ENCODE measurements around the gene TTC34. TPM values are rescaled to one million over a fixed set of nuclear protein-coding genes. Genes with fewer than 3 reads are reported as not detected.

TTC34 gene
- total RNA-seq, 2 experiments from 2014 or later, result 0.79 to 0.81 TPM

GRCh38 chr1:2791027-2791760 lies 10.3 kb downstream of the TTC34 start:
- intact Hi-C loops (cut with micrococcal nuclease), result no loop called here
- Mint-ChIP-seq H3K27ac (no peak overlapping the region), H3K9me3 (peaks cover 16% of the 10 kb centered on the region), H3K36me3 (ENCODE audit: low read depth) (peaks cover 1% of the 10 kb centered on the region), H3K4me3 (no peak overlapping the region), H3K27me3 (peaks cover 45% of the 10 kb centered on the region), H3K4me1 (ENCODE audit: low read depth) (peaks cover 3% of the 10 kb centered on the region)
- ChIA-PET CTCF (interaction anchor here (1.9 kb wide), 1 partner anchor 10 kb away, joined by 5 read pairs; no protein-coding TSS in a partner anchor), POLR2A (no interaction called here)
- TF ChIP-seq, protein P1, sequence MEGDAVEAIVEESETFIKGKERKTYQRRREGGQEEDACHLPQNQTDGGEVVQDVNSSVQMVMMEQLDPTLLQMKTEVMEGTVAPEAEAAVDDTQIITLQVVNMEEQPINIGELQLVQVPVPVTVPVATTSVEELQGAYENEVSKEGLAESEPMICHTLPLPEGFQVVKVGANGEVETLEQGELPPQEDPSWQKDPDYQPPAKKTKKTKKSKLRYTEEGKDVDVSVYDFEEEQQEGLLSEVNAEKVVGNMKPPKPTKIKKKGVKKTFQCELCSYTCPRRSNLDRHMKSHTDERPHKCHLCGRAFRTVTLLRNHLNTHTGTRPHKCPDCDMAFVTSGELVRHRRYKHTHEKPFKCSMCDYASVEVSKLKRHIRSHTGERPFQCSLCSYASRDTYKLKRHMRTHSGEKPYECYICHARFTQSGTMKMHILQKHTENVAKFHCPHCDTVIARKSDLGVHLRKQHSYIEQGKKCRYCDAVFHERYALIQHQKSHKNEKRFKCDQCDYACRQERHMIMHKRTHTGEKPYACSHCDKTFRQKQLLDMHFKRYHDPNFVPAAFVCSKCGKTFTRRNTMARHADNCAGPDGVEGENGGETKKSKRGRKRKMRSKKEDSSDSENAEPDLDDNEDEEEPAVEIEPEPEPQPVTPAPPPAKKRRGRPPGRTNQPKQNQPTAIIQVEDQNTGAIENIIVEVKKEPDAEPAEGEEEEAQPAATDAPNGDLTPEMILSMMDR (IDR thresholded peaks at IDR 0.05), result no peak
- ATAC-seq (no peak), DNase-seq (no peak)

DNA sequence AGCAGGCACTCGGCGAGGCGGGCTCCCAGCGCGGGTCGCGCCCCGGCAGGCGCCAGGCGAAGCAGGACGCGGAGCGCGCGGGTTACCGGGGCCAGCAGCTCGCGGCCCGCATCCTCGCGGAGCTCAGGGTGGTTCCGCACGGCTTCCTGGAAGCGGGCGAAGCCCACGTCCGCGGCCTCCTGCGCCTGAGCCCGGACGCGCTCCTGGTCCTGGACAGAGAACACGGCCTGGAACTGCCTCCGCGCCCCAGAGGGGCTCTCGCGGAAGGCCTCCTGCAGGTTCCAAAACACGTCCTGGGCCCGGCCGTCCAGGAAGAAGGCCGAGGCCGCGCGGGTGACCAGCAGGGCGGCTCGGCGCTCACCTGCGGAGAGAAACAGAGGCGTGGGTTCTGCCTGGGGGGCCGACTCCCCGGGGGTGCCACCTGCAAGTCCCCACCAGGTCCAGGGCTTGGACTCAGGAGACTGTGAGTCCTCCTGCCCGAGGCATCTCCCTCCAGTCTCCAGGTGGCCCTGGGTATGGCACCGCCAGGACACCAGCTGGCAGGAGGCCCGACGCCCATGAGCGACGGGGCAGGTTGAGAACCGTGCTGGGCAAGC lies 11.4 kb downstream of the TTC34 start:
- Mint-ChIP-seq H3K4me3 (no peak overlapping the region), H3K4me1 (ENCODE audit: low read depth) (peaks cover 3% of the 10 kb centered on the region), H3K27ac (no peak overlapping the region), H3K36me3 (ENCODE audit: low read depth) (peaks cover 1% of the 10 kb centered on the region), H3K9me3 (peaks cover 11% of the 10 kb centered on the region), H3K27me3 (peaks cover 41% of the 10 kb centered on the region)
- TF ChIP-seq, protein P1 (IDR thresholded peaks at IDR 0.05), result no peak
- no peak for ATAC-seq
- ChIA-PET CTCF (no interaction called here), POLR2A (no interaction called here)
- intact Hi-C loops (cut with micrococcal nuclease), result no loop called here
- no peak for DNase-seq

GRCh38 chr1:2789164-2789985 lies 12.1 kb downstream of the TTC34 start:
- TF ChIP-seq, protein P1 (IDR thresholded peaks at IDR 0.05), result no peak
- Mint-ChIP-seq H3K4me3 (no peak overlapping the region), H3K27ac (no peak overlapping the region), H3K27me3 (peaks cover 39% of the 10 kb centered on the region), H3K4me1 (ENCODE audit: low read depth) (peaks cover 3% of the 10 kb centered on the region), H3K9me3 (peaks cover 8% of the 10 kb centered on the region), H3K36me3 (ENCODE audit: low read depth) (peaks cover 1% of the 10 kb centered on the region)
- intact Hi-C loops (cut with micrococcal nuclease), result no loop called here
- DNase-seq (peak; percentile 30), ATAC-seq (no peak)
- ChIA-PET POLR2A (no interaction called here), CTCF (no interaction called here)

DNA sequence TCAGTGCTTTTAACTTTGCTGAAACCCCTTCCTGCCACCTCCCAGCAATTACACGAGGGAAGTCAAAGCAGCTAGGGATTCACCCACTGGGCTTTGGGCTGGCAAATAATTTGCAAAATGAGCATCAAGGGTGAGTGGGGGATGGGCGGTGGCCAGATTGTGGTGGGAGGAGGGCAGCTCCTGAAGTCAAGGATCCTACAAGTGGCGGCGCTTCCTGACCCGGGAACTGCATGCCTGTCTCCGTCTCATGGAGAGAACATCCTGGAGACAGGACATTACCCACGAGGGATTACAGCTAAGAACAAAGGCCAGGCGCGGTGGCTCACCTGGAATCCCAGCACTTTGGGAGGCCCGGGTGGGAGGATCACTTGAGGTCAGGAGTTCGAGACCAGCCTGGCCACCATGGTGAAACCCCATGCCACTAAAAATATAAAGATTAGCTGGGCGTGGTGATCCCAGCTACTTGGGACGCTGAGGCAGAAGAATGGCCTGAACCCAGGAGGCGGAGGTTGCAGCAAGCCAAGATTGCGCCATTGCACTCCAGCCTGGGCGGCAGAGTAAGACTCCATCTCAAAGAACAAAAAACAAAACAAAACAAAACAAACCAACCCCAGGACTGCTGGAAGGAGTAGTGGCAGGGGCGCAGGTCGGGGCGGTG lies 12.9 kb downstream of the TTC34 start:
- ATAC-seq (no peak), DNase-seq (no peak)
- CTCF ChIA-PET, result no interaction called here

More for the DNA sequence above, 12.9 kb downstream of the TTC34 start:
- POLR2A ChIA-PET, result no interaction called here
- Mint-ChIP-seq H3K9me3 (peaks cover 8% of the 10 kb centered on the region), H3K36me3 (ENCODE audit: low read depth) (peaks cover 1% of the 10 kb centered on the region), H3K4me3 (no peak overlapping the region), H3K27me3 (peaks cover 37% of the 10 kb centered on the region), H3K27ac (no peak overlapping the region), H3K4me1 (ENCODE audit: low read depth) (peaks cover 3% of the 10 kb centered on the region)
- intact Hi-C loops (cut with micrococcal nuclease), result no loop called here
- TF ChIP-seq, protein P1 (IDR thresholded peaks at IDR 0.05), result no peak
